ENCODE measurements around the gene PRXL2A. TPM values are rescaled to one million over a fixed set of nuclear protein-coding genes. Genes with fewer than 3 reads are reported as not detected.

Gene PRXL2A
- total RNA-seq, 1 donor from 2014 or later, result 33.3 TPM

DNA sequence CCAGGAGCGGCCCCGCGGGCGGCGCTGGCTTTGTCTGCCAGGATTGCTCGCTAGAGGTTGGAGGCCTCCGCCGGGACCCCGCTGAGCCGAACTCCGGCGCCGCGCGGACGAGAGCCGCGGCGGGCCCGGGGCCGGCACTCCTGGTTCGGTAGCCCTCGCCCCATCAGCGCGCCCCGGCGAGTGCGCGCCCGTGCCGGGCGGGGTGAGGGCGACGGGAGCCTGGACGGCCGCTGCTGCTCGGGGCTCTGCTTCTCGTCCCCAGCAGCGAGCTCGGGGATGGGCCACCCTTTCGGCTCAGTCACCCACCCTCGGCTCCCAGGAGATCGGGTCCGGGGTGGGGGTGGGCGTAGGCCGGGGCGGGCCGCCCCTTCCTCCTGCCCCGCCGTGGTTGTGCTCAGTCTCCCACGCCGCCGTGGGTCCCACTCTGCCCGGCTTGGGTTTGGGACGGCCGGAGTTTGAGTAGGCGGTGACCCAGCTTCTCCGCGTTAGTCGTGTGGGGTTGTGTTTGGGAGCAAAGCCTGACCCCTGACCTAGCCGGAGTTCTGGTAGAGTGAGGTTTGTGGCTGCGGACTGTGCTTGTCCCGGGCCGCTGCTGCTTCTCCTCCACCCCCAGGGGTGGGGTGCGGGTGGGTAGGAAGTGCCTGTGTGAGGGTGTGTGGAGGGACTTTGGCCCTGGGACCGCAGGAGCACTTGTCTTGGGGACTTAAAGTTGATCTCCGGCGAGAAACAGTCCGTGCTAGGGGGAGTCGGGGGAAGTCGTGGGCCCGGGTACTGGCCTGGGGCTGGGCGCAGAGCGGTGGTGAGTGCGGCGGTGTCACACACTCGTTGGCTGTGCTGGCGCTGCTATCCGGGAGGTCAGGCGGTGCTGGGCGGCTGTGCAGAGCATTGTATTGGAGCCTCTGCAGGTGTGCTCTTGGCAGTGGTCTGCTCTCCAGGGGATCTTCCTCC lies 46.4 kb downstream of the PRXL2A start:
- peak overlapping the region; percentile 98 for H3K27ac ChIP-seq
- intact Hi-C loops (cut with DNase I), result no loop called here
- H3K9me3 ChIP-seq, result no peaks in the 10 kb centered on the region
- H3K4me1 ChIP-seq, result peaks cover 67% of the 10 kb centered on the region
- ATAC-seq (peak; percentile 49 to 52), DNase-seq (peak; percentile 76)
- H3K27me3 ChIP-seq (ENCODE audit: low read depth), result no peaks in the 10 kb centered on the region
- H3K36me3 ChIP-seq, result peaks cover 6% of the 10 kb centered on the region
- no peak for TF ChIP-seq CTCF (IDR thresholded peaks at IDR 0.05)
- H3K4me3 ChIP-seq, result peak overlapping the region; percentile 87

DNA sequence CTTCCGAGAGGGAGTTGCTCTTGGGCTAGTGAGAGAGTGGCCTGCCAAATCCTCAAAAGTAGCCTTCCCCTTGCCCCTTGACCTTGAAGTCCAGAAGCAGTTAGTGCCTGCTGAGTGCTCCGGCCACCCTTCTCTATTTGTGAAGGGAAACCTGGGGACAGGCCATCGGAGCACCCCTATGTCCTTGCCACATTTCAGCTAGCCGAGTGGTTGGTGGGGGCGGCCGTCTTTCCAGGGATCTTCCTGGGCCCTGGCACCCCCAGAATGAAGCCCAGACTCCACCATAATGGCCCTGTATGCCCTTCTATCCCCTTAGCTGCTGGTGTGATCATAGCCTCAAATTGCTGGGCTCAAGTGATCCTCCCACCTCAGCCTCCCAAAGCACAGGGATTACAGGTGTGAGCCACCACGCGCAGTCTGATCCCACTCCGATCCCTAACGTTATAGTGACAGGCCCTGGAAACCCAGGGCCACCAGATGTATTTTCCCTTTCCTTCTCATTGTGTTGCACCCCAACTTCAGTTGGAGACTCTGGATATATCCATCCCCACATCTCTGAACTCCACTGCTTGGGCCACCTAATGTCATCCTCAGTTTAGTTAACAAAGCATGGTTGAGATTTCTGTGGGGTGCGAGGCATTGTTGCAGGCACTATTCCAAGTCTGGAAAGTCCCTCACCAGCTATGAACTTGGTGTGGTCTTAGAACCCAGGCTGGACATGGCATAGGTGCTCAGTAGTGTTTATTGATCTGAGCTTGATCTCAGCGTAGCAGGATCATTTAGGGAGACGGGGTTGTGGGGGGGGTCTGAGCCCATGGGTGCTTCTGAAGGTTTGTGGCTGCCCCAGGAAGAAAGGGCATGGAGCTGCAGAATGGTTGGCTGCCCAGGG lies 47.4 kb downstream of the PRXL2A start:
- Histone ChIP-seq H3K4me1 (peaks cover 70% of the 10 kb centered on the region), H3K27ac (peak overlapping the region; percentile 98), H3K27me3 (ENCODE audit: low read depth) (no peaks in the 10 kb centered on the region), H3K36me3 (peaks cover 6% of the 10 kb centered on the region), H3K4me3 (peak overlapping the region; percentile 87), H3K9me3 (no peaks in the 10 kb centered on the region)
- no peak for TF ChIP-seq CTCF (IDR thresholded peaks at IDR 0.05)
- intact Hi-C loops (cut with DNase I), result no loop called here
- DNase-seq (no peak), ATAC-seq (no peak)

DNA sequence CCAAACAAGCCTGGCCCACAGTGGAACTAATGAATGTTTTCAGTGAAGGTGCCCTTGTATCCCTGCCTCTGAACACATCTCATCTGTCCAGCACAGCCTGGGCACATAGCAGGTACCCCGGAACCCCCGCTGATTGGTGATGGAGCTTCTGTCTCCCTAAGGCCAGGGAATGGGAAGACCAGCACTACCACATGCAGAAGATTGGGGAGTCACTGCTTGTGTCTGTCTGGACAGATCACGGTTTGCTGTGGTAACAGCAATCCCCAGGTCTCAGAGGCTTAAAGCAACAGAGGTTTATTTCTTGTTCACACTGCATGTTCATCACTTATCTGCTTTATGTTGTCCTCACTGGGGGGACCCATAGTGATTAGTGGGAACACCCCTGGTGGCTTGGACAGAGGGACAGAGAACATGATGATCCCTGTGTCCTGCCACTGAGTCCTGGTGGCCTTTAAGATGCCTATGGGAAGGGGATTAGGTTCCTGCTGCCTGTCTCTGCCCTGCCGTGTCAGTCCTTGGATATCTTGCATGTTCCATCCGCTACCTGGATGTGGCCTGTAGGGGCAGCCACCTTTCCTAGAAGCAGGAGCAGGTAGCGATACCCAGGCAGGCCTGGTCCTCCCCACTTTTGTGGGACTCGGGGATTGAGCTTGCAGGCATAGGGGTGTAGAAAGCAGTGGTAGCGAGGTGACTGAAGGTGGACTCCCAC lies 49.4 kb downstream of the PRXL2A start:
- ATAC-seq (no peak), DNase-seq (no peak)
- Histone ChIP-seq H3K4me3 (peak overlapping the region; percentile 87), H3K36me3 (peaks cover 6% of the 10 kb centered on the region), H3K9me3 (no peaks in the 10 kb centered on the region), H3K27ac (peak overlapping the region; percentile 81), H3K4me1 (peaks cover 85% of the 10 kb centered on the region), H3K27me3 (ENCODE audit: low read depth) (no peaks in the 10 kb centered on the region)
- intact Hi-C loops (cut with DNase I), result no loop called here
- no peak for TF ChIP-seq CTCF (IDR thresholded peaks at IDR 0.05)

DNA sequence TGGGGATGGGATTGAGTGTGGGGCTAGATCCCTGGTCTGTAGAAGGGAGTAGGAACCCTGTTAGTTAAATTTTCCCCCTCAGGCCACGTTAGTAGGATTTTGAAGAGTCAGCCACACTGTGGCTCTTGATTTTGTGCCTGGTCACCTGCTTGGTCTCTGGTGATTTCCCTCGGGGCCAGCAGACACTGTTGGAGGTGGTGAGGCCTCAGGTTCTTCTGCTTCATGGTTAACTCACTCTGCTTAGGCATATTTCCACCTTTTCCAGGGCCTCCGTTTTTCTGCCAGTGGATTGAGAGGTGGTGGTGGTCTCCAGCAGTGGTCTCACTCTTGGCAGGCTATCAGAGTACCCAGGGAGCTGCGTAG lies 49.9 kb downstream of the PRXL2A start:
- H3K27ac ChIP-seq, result peak overlapping the region; percentile 81
- ATAC-seq, result no peak

More for the DNA sequence above, 49.9 kb downstream of the PRXL2A start:
- intact Hi-C loops (cut with DNase I), result no loop called here
- Histone ChIP-seq H3K9me3 (no peaks in the 10 kb centered on the region), H3K36me3 (peaks cover 10% of the 10 kb centered on the region), H3K4me1 (peaks cover 85% of the 10 kb centered on the region), H3K27me3 (ENCODE audit: low read depth) (no peaks in the 10 kb centered on the region), H3K4me3 (peak overlapping the region; percentile 87)
- no peak for DNase-seq
- no peak for TF ChIP-seq CTCF (IDR thresholded peaks at IDR 0.05)
